GM19025 (cell line): ENCODE data around the gene TRIM49.
"Not testable (repeated sequence)": the region's sequence is repeated elsewhere in the genome, so short reads cannot be mapped to it uniquely, and the experiment has no call there.

Experiments used
- ATAC-seq: cut with Tn5 transposase; IDR thresholded peaks from one replicate; pipeline ENCODE4 v1.9.1; 2021; ENCODE audit warnings: mild to moderate bottlenecking, low read depth, moderate library complexity; ENCODE audit not compliant: unreplicated experiment

TRIM49 gene

GRCh38 chr11:89808475-89808874 lies at the start of gene TRIM49:
Gene TRIM49 (minus strand): TSS chr11:89808575. CDS start chr11:89804469, 4,106 bp downstream.
- not testable (repeated sequence) for ATAC-seq

- not testable (repeated sequence) for ATAC-seq
These were observed 18.3 kb upstream of the TRIM49 start for GRCh38 chr11:89826694-89827093.

- not testable (repeated sequence) for ATAC-seq
These were observed 11.6 kb upstream of the TRIM49 start for GRCh38 chr11:89820008-89820407.

- not testable (repeated sequence) for ATAC-seq
These were observed 5.2 kb upstream of the TRIM49 start for GRCh38 chr11:89813535-89813934.

GRCh38 chr11:89787506-89788063 lies 20.8 kb downstream of the TRIM49 start:
- ATAC-seq = not testable (repeated sequence)

- ATAC-seq = not testable (repeated sequence)
These were observed 22.6 kb downstream of the TRIM49 start for GRCh38 chr11:89785726-89786125.

- ATAC-seq = not testable (repeated sequence)
These were observed 57.6 kb downstream of the TRIM49 start for GRCh38 chr11:89750822-89751221.
